Choroid plexus epithelial cell (primary cell): ENCODE results near the gene SYDE2.

Experiments
- DNase-seq: peaks from one replicate; pipeline ENCODE4 v3.0.0-alpha.2; 2010; ENCODE audit warnings: low read depth
- H3K4me3 ChIP-seq: 2 replicates; pipeline ENCODE4 v1.5.1; 2011; ENCODE audit warnings: low read depth, mild to moderate bottlenecking, control low read depth, low read length, moderate library complexity
- CTCF ChIP-seq: conservative IDR thresholded peaks from 2 replicates; pipeline ENCODE4 v1.5.1; 2011; ENCODE audit warnings: low read depth, mild to moderate bottlenecking, control low read depth, inconsistent platforms, low read length, moderate library complexity

Gene SYDE2

GRCh38 chr1:85214654-85215053 is 13.8 kb upstream of the SYDE2 start:
- DNase-seq, result no peak
- TF ChIP-seq CTCF, result no peak
- H3K4me3 ChIP-seq, result no peak overlapping the region

GRCh38 chr1:85208488-85208887 is 7.7 kb upstream of the SYDE2 start:
- TF ChIP-seq CTCF, result no peak
- no peak overlapping the region for H3K4me3 ChIP-seq

GRCh38 chr1:85203573-85204171 is 2.9 kb upstream of the SYDE2 start:
- no peak for TF ChIP-seq CTCF
- H3K4me3 ChIP-seq, result no peak overlapping the region
- peak; percentile 36 for DNase-seq

More at GRCh38 chr1:85208488-85208887, 7.7 kb upstream of the SYDE2 start:
- DNase-seq, result no peak

GRCh38 chr1:85202864-85203255 is 2.0 kb upstream of the SYDE2 start:
- TF ChIP-seq CTCF, result no peak
- no peak overlapping the region for H3K4me3 ChIP-seq
- no peak for DNase-seq

- no peak for TF ChIP-seq CTCF
- DNase-seq, result peak; percentile 17
- H3K4me3 ChIP-seq, result peak overlapping the region; percentile 69
Observed at GRCh38 chr1:85202092-85202863, 1.5 kb upstream of the SYDE2 start.

- peak; percentile 83 for DNase-seq
- TF ChIP-seq CTCF, result no peak
- H3K4me3 ChIP-seq, result peak overlapping the region; percentile 69
Observed at GRCh38 chr1:85201340-85202091, 700 bp upstream of the SYDE2 start.
